Measurements from ENCODE around the gene PLEKHM1. TPM values are rescaled to one million over a fixed set of nuclear protein-coding genes. Genes with fewer than 3 reads are reported as not detected.
A peak's percentile ranks its signal among the peaks of the same experiment; 100 is the strongest.

Gene PLEKHM1
- total RNA-seq, 1 donor from 2014 or later, result 42.1 TPM

- Mint-ChIP-seq H3K9me3 (no peaks in the 10 kb centered on the region), H3K4me3 (peak within 1 kb of the TSS; percentile 87), H3K27me3 (peaks cover 33% of the 10 kb centered on the region), H3K27ac (peak within 1 kb of the TSS; percentile 98), H3K36me3 (no peaks in the 10 kb centered on the region), H3K4me1 (ENCODE audit: unreplicated experiment) (peaks cover 8% of the 10 kb centered on the region)
- TF ChIP-seq, protein P1, sequence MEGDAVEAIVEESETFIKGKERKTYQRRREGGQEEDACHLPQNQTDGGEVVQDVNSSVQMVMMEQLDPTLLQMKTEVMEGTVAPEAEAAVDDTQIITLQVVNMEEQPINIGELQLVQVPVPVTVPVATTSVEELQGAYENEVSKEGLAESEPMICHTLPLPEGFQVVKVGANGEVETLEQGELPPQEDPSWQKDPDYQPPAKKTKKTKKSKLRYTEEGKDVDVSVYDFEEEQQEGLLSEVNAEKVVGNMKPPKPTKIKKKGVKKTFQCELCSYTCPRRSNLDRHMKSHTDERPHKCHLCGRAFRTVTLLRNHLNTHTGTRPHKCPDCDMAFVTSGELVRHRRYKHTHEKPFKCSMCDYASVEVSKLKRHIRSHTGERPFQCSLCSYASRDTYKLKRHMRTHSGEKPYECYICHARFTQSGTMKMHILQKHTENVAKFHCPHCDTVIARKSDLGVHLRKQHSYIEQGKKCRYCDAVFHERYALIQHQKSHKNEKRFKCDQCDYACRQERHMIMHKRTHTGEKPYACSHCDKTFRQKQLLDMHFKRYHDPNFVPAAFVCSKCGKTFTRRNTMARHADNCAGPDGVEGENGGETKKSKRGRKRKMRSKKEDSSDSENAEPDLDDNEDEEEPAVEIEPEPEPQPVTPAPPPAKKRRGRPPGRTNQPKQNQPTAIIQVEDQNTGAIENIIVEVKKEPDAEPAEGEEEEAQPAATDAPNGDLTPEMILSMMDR (conservative IDR thresholded peaks at IDR 0.05), result no peak
- no peak for DNase-seq (ENCODE audit: extremely low spot score, unreplicated experiment)
Observed at GRCh38 chr17:45432405-45433158, 57.9 kb downstream of the PLEKHM1 start, which contains the start of gene ARHGAP27. Gene ARHGAP27 (minus strand): TSS chr17:45432870. CDS start chr17:45430279, 2,591 bp downstream.

DNA sequence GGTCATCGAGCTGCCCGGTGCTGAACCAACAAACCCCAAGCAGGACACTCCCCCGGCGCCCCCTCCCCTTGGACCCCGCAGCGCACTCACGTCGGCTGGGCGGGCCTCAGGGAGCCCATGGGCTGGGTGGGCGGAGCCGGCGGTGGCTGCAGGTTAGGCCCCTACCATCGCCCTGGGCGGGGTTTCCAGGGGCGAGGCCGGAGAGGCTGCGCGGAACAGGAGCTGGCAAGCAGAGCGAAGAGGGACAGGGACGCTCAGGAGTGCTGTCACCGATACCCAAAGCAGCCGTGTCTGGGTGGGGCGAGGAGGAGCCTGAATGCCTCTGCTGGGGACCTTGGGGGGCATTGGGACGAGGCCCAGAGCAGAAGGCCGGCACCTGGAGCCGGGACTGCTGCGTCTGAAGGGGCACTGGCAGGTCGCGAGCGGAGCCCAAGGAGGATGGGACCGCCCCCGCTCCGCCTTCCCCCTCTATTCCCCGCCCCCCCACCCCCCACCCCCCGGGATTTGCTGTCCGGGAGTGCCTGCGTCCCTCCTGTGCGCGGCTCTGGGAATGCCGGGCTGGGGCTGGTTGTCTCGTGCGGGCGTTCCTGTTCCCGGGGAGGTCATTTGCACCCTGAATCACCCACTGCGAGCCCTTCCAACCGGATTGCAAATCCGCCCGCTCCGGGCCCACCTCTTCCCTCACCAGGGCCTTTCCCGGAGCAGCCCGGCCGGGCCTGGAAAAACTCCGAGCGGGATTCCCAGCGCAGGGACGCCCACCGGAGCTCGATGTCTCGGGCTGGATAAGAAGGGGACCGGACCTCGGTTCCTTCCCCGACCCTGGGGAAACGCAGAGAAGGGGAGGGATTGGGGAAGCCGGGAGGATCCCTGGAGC lies 58.8 kb downstream of the PLEKHM1 start:
- peak overlapping the region; percentile 87 for H3K4me3 Mint-ChIP-seq
- H3K9me3 Mint-ChIP-seq, result no peaks in the 10 kb centered on the region
- H3K27ac Mint-ChIP-seq, result peak overlapping the region; percentile 98
- H3K27me3 Mint-ChIP-seq, result peaks cover 41% of the 10 kb centered on the region
- TF ChIP-seq, protein P1 (conservative IDR thresholded peaks at IDR 0.05), result no peak
- no peaks in the 10 kb centered on the region for H3K36me3 Mint-ChIP-seq
- peaks cover 8% of the 10 kb centered on the region for H3K4me1 Mint-ChIP-seq (ENCODE audit: unreplicated experiment)
- peak; percentile 86 for DNase-seq (ENCODE audit: extremely low spot score, unreplicated experiment)

DNA sequence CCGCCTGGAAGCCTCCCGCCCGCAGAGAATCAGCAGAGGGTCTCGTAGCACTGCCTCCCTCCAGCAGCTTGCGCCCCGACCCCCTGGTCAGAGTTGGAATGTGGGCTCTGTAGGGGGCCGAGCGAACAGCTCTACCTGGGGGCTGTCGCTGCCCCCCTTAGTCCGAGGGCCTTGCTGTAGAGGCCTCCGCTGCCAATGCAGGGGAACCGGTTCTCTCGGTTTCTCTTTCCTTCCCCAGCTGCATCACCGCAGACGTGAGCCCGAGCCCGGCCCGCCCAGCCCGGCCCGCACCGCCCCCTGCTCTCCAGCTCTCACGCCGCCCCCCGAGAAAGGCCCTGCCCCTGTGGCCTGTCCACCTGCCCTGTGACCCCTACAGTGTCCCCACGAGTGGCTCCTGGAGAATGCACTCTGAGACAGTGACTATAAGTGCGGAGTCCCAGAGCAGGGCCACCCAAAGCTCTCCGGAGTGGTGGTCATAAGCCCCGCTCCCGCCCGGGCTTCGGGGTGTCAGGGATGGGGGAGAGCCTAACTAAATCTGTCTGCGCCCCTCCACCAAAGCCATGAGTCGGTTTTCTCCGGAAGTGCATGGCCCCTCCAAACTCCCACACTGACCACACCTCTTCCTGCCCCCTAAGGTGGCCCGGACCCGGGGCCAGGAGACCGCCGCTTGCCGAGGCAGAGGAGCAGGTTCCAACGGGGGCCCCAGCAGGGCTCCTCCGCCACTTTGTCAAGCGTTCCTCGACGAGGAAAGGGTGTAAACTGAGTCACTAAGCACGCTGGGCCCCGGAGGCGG lies 59.6 kb downstream of the PLEKHM1 start:
- H3K9me3 Mint-ChIP-seq, result no peaks in the 10 kb centered on the region
- H3K4me1 Mint-ChIP-seq (ENCODE audit: unreplicated experiment), result peaks cover 8% of the 10 kb centered on the region
- TF ChIP-seq, protein P1 (conservative IDR thresholded peaks at IDR 0.05), result no peak
- no peak for DNase-seq (ENCODE audit: extremely low spot score, unreplicated experiment)
- no peaks in the 10 kb centered on the region for H3K36me3 Mint-ChIP-seq
- H3K27me3 Mint-ChIP-seq, result peaks cover 49% of the 10 kb centered on the region
- H3K27ac Mint-ChIP-seq, result peak overlapping the region; percentile 98
- H3K4me3 Mint-ChIP-seq, result peak overlapping the region; percentile 87

DNA sequence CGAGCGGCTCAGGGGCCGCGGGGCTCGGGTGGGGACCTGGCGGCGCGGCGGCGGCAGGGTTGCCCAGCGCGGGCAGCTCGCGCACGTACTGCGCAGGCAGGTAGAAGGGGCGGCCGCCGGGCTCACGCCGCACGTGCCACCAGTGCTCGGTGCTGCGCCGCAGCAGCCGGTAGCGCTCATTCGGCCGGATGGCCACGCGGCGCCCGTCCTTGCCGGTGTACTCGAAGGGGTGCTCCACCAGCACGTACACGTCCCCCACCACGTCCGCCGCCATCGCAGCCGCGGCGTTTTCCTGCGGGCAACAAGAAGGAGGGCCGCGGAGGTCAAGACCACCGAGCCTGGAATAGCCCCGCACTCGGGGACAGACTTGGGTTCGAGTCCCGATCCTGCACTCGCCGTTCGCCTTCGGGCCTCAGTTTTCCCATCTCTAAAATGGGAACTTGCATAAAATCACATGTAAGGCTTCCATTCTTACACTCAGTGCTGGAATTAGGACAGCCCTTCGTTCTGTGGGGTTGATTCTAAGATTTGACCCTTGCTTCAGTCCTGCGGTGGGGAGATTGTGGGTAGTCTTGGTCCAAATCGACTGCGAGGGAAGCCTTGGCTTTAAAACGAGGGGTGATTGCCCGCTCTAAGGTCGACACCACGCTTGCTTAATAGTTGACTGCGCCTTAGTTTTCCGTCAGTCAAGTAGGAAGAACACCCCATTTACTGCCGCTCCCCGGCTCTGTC lies 60.3 kb downstream of the PLEKHM1 start:
- Mint-ChIP-seq H3K4me3 (peak overlapping the region; percentile 87), H3K4me1 (ENCODE audit: unreplicated experiment) (peaks cover 8% of the 10 kb centered on the region), H3K9me3 (no peaks in the 10 kb centered on the region), H3K36me3 (no peaks in the 10 kb centered on the region), H3K27me3 (peaks cover 51% of the 10 kb centered on the region), H3K27ac (peak overlapping the region; percentile 98)
- no peak for DNase-seq (ENCODE audit: extremely low spot score, unreplicated experiment)
- TF ChIP-seq, protein P1 (conservative IDR thresholded peaks at IDR 0.05), result no peak
